Cerebellar cortex (tissue), 1 donor: ENCODE results near the gene DLEU7.

Source experiments
- DNase-seq: peaks from one replicate; pipeline ENCODE4 v3.0.0-alpha.2; 2015; ENCODE audit warnings: low spot score

Gene DLEU7

GRCh38 chr13:50842990-50843256, 569 bp downstream of the DLEU7 start:
- DNase-seq, result no peak

- DNase-seq, result peak; percentile 47
Observed at GRCh38 chr13:50842251-50842989, 1.1 kb downstream of the DLEU7 start.

GRCh38 chr13:50841786-50842185, 1.7 kb downstream of the DLEU7 start:
- DNase-seq, result peak; percentile 17

- DNase-seq, result no peak
Observed at GRCh38 chr13:50840284-50840683, 3.2 kb downstream of the DLEU7 start.

GRCh38 chr13:50839828-50840227, 3.7 kb downstream of the DLEU7 start:
- DNase-seq, result no peak

GRCh38 chr13:50838701-50839100, 4.8 kb downstream of the DLEU7 start:
- DNase-seq, result no peak

- no peak for DNase-seq
Observed at GRCh38 chr13:50838031-50838430, 5.5 kb downstream of the DLEU7 start.

- DNase-seq, result no peak
Observed at GRCh38 chr13:50831512-50831911, 12.0 kb downstream of the DLEU7 start.

- no peak for DNase-seq
Observed at GRCh38 chr13:50829896-50830295, 13.6 kb downstream of the DLEU7 start.

- DNase-seq, result no peak
Observed at GRCh38 chr13:50829226-50829625, 14.3 kb downstream of the DLEU7 start.

- DNase-seq, result no peak
Observed at GRCh38 chr13:50826035-50826434, 17.5 kb downstream of the DLEU7 start.

GRCh38 chr13:50812242-50812641, 31.2 kb downstream of the DLEU7 start:
- no peak for DNase-seq

- no peak for DNase-seq
Observed at GRCh38 chr13:50810998-50811397, 32.5 kb downstream of the DLEU7 start.

- DNase-seq, result no peak
Observed at GRCh38 chr13:50810468-50810867, 33.0 kb downstream of the DLEU7 start.

GRCh38 chr13:50809133-50810090, 34.1 kb downstream of the DLEU7 start:
- no peak for DNase-seq

- DNase-seq, result no peak
Observed at GRCh38 chr13:50805805-50806204, 37.7 kb downstream of the DLEU7 start.

- peak; percentile 87 for DNase-seq
Observed at GRCh38 chr13:50801087-50801931, 42.2 kb downstream of the DLEU7 start.

- DNase-seq, result no peak
Observed at GRCh38 chr13:50800091-50800739, 43.3 kb downstream of the DLEU7 start.

GRCh38 chr13:50798923-50799322, 44.6 kb downstream of the DLEU7 start:
- no peak for DNase-seq

GRCh38 chr13:50797091-50797490, 46.4 kb downstream of the DLEU7 start:
- DNase-seq, result peak; percentile 40

GRCh38 chr13:50796463-50796862, 47.0 kb downstream of the DLEU7 start:
- DNase-seq, result no peak

GRCh38 chr13:50794226-50794625, 49.3 kb downstream of the DLEU7 start:
- DNase-seq, result no peak
